ENCODE results near the gene TTYH3. TPM values are rescaled to one million over a fixed set of nuclear protein-coding genes. Genes with fewer than 3 reads are reported as not detected.
A peak's percentile ranks its signal among the peaks of the same experiment; 100 is the strongest.
"Not testable (repeated sequence)": the region's sequence is repeated elsewhere in the genome, so short reads cannot be mapped to it uniquely, and the experiment has no call there.

The TTYH3 gene, protein sequence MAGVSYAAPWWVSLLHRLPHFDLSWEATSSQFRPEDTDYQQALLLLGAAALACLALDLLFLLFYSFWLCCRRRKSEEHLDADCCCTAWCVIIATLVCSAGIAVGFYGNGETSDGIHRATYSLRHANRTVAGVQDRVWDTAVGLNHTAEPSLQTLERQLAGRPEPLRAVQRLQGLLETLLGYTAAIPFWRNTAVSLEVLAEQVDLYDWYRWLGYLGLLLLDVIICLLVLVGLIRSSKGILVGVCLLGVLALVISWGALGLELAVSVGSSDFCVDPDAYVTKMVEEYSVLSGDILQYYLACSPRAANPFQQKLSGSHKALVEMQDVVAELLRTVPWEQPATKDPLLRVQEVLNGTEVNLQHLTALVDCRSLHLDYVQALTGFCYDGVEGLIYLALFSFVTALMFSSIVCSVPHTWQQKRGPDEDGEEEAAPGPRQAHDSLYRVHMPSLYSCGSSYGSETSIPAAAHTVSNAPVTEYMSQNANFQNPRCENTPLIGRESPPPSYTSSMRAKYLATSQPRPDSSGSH
- 10.5 TPM for total RNA-seq
- long read RNA-seq, full-length matches to known transcripts: 1 of 9 reads
- long read RNA-seq, partial matches to known transcripts: 0 of 9 reads
- long read RNA-seq, other reads (novel, unspliced or antisense): 8 of 9 reads

DNA sequence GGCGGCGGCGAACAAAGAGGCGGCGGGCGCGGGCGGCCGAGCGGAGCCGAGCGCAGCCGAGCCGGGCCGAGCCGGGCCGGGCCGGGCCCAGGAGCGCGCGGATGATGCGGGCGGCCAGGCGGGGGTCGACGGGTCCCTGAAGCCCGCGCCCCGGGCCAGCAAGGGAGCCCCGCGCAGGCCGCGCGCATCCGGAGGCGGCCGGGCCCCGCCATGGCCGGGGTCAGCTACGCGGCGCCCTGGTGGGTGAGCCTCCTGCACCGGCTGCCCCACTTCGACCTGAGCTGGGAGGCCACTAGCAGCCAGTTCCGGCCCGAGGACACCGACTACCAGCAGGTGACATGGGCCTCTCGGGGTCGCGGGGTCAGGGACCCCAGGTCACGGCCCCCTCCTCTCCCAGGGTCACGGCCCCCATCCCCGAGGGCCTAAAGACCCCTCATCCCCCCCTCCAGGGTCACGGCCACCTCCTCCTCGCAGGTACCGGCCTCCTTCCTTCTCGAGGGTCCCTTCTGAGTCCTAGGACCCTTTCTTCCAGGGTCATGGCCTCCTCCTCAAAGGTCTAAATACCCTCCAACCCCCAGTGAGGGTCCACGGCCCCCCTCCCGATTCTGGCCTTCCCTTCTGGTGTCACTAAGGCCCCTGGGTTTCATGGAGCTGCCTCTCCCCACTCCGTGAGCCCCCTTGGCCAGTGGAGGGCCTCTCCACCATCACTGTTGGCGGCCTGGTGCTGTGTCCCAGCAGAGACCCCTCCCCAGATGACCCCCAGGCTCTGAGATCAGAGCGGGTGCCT, at the start of gene TTYH3:
TSS of gene TTYH3 (plus strand) at position 41 of the 787 bp plus-strand sequence. CDS start at position 211, 170 bp downstream.
- peak; percentile 3 for ATAC-seq
- intact Hi-C loops (cut with micrococcal nuclease): no loop called here
- DNase-seq: no peak

DNA sequence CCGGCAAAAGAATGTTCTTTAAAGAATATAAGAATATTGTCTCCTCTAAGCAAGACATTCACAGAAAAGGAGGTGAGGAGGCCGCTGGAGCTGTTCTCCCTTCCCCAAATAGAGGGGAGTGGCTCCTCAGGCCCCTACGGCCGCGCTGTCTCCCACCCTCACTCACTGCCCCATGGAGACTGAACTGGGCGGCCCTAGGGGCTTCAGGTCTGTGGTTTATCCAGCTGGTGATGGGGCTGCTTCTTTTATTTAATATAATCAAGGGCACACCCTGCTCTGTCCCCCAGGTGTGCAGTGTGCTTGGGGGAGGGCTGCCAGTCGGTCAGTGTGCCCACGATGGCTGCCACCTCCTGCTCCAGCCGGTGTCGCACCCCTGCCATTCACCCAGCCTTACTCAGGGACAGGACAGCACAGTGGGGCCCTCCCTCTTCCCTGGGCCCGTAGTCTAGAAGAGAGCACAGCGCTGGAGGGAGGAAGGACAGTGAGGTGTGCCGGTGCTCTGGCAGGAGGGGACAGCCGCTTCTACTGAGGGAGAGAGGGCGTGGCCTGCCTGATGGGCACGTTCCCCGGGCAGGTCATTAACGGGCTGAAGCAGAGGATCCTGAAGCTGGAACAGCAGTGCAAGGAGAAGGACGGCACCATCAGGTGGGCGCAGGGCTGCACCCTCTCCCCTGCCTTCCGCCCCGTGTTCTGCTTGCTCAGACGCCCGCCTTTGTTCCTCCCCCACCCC, 49.6 kb upstream of the TTYH3 start:
- no peak for DNase-seq

DNA sequence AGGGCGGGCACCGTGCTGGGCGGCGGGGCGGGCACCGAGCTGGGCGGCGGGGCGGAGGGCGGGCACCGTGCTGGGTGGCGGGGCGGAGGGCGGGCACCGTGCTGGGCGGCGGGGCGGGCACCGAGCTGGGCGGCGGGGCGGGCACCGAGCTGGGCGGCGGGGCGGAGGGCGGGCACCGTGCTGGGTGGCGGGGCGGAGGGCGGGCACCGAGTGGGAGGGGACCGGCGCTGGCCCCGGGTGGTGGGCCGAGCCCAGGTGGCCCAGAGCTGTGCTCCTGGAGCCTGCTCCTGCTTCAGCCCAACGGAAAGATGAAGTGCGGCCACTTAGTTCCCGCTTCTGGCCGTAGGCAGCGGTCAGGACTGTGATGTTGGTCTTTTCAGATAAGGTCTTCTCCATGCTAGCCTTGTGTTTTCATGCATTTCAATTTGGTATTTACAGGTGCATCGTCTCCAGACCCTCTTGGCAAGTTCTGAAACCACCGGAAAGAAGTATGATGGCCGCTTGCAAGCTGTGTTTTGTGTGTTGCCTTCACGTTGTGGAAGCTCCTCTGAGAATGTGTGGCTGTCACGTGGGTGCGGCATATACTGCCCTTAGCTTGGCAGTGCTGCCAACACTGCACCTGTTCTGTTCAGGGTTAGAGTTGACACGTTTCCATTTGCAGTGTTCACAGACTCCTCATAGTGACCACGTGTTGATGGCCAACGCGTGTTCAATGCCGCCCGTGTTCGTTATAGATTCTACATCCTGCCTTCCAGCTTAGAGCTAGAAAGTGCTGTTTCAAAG, 47.8 kb upstream of the TTYH3 start:
- DNase-seq: no peak
- no peak for ATAC-seq
- intact Hi-C loops (cut with micrococcal nuclease): no loop called here

More for the DNA sequence above, 49.6 kb upstream of the TTYH3 start:
- intact Hi-C loops (cut with micrococcal nuclease): no loop called here
- ATAC-seq: no peak

DNA sequence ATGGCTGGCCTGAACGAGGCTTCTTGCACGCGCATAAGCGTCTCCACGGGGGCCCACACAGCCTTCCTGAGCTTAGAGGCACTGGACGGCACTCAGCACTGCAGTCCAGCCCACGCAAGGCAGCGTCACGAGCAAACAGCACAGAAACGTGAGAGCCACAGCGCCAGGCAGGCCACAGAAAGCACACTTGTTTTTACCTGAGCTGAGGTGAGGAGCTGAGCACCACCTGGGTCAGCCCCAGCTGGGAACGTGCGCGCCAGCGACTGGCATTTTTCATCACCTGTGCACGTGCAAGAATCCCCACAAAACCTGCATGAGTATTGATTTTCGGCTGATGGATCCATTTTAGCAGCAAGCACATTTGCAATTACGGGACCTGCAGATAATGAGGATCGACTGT, 46.3 kb upstream of the TTYH3 start:
- ATAC-seq (no peak), DNase-seq (no peak)
- intact Hi-C loops (cut with micrococcal nuclease): no loop called here

DNA sequence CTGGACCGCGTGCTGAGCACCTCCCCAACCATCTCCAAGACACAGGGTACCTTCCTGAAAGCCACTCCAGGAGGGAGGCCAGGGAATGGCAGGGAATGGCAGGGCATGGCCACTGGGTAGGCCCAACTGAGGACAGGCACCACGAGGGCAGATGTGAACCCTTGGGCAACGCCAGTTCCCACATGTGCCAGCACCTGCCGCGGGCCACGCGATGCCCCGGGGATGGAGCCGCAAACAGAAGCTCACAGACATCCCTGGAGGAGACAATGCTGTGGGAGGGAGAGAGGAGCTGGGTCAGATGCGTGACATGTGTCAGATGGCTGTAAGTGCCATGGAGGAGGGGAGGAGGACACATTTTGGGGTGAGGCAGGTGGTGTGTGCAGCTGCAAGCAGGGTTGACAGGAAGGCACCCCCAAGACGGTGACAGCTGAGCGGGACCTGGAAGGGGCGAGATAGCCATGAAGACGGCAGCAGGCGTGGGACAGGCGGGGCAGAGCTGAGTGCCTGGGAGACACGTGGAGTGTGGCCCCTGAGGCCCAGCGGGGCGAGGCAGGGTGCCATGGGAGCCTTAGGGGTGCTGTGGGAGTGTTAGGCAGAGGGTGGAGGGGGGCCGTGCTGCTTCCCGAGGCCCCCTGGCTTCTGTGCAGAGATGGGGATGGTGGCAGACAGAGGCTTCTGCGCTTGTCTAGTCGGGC, 45.3 kb upstream of the TTYH3 start:
- DNase-seq (no peak), ATAC-seq (no peak)
- intact Hi-C loops (cut with micrococcal nuclease): no loop called here

DNA sequence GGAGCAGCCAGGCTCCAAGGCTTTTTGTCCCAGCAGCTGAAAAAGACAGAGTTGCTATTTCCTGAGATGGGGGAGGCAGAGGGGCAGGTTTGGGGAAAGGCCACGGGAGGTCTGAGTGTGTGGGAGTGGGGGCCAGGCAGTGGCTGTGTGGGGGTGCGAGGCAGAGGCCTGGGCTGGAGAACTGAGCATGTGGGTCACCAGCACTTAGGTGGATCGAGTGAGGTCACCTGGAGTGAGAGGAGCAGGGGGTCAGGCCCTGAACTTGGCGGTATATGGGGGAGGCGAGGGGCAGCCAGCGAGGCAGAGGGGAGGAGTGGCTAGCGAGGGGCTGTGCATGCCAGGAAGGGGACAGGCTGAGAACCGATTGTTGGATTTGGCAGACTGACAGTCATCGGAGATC, 44.7 kb upstream of the TTYH3 start:
- intact Hi-C loops (cut with micrococcal nuclease): no loop called here

DNA sequence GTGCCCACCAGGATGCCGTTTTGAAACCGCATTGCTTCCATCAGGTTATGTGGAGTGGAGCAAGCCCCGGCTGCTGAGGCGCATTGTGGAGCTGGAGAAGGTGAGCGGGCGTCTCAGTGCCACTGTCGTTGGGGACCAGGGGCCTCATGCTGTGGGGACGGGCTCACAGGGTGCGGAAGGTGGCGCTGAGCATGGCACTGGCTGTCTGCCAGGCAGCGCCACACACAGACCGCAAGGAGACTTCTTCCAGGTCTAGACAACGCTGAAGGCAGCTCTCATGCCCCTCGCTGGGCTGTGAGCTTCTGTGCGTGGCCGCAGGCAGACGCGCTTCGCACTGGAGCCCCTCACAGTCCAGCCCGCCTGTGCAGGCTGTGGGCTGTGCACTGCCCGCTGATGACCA, 44.0 kb upstream of the TTYH3 start:
- DNase-seq: no peak
- intact Hi-C loops (cut with micrococcal nuclease): no loop called here
- ATAC-seq: no peak

More for the DNA sequence above, 44.7 kb upstream of the TTYH3 start:
- no peak for DNase-seq
- no peak for ATAC-seq

DNA sequence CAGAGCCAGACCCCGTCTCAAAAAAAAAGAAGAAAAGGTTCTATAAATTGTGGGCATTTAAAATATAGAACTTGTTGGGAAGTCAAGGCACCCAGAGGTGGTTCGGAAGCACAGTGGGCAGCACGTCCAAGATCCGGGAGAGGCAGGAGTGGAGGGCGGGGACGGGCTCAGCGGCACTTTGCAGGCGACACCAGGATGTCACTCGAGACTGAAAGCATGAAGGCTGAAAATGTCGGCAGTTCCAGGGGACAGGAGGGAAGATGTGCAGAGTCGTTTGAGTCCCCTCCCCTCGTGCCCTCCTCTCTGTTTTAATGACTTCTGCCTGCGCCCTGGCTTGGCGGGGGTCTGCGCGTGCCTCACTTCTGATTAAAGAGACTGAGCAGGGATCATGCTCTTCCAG, 42.4 kb upstream of the TTYH3 start:
- intact Hi-C loops (cut with micrococcal nuclease): no loop called here
- DNase-seq (no peak), ATAC-seq (no peak)

DNA sequence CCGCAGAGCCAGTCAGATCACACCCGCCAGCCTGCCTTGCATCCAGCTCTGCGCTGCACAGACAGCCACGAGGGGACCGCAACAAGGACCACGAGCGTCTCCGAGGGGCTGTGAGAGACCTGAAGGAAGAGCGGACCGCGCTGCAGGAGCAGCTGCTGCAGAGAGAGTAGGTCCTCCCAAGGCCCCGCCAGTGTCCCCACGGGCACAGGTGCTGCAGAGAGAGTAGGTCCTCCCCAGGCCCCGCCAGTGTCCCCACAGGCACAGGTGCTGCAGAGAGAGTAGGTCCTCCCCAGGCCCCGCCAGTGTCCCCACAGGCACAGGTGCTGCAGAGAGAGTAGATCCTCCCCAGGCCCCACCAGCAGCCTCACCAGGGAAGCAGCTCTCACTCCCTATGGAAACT, 41.8 kb upstream of the TTYH3 start:
- DNase-seq; ATAC-seq; intact Hi-C loops (cut with micrococcal nuclease): not testable (repeated sequence)

DNA sequence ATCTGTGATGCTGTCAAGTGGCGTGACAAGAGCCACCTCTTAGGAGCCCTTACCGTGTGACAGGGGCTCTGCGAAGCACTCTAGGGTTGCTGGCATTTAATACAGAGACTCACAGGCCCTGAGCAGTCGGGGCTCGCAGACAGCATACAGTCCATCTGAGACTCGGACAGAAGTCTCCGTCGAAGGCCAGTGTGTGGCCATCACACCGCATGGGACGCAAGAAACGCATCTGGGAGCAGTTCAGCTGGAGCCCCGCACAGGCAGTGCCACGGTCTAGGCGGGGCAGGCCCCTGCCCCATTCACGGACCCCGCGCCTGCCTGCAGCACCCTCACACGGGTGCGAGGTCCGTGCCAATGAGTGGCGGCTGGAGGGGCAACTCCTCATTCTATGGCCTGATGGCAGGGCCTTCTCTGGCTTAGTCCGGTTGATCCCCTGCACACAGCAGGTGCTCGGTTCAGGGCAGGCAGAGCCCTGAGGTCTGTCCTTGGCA, 39.4 kb upstream of the TTYH3 start:
- intact Hi-C loops (cut with micrococcal nuclease): no loop called here
- DNase-seq: no peak
- no peak for ATAC-seq

DNA sequence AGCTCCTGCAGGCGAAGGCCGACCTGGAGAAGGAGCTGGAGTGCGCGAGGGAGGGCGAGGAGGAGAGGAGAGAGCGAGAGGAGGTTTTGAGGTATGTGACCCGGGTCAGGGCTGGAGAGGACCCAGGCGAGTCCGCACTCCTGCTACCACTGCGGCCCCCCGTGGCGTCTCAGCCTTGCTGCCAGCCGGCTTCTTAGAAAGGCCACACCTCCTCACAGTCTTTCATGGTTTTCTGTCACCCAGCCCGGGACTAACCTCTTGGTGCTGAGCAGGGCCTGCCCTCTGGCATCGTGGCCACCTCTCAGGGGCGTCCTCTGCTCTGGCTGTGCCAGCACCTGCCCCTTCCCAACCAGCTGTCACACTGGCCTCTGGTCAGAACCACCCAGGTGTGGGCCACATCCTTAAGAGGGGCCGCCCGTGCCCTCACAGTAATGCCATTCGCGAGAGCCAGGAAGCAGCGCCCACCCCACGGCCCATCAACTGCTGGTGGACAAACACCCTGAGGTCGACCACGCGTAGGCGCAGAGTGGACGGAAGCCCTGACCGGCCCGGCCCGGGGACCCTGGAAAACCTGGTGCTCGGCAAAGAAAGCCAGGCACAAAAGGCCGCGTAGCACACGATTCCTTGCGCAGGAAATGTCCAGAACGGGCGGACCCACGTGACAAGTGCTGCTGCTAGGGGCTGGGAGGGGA, 38.6 kb upstream of the TTYH3 start:
- DNase-seq: no peak
- intact Hi-C loops (cut with micrococcal nuclease): no loop called here
- no peak for ATAC-seq

DNA sequence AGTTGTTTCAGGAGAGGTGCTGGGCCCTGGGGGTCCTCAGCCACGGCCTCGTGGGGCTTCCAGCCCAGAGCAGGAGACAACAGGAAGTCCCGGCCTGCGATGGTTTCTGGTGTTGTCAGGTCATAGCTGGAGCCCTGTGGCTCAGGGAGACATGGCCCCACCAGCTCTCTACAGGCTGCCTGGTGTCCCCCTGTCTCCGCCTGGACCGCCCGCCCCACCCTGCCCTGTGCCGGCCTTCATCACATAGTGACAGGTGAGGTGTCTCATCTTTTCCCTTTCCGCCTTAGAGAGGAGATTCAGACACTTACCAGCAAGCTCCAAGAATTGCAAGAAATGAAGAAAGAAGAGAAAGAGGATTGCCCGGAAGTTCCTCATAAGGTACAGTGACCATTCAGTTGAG, 37.2 kb upstream of the TTYH3 start:
- DNase-seq (no peak), ATAC-seq (no peak)
- intact Hi-C loops (cut with micrococcal nuclease): no loop called here

DNA sequence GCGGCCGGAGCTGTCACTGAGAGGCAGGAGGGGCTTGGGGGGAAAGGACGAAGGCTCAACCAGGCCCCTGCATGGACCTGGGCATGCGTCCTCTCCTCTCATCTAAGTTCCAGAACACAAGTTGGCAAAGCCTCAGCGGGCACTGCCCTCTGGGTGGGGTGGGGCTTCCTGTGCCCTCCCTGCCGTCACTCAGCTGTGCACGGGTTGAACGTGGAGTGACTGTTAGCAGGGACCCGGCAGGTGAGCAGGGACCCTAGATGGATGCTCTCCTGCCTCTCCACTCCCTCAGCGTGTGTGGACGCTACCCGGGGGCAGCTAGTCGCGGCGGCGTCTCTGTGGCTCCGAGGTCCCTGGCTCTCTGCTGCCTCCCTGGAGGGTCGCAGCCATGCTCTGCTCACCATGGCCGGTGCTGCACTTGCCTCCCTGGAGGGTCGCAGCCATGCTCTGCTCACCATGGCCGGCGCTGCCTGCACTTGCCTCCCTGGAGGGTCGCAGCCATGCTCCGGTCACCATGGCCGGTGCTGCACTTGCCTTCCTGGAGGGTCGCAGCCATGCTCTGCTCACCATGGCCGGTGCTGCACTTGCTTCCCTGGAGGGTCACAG, 36.4 kb upstream of the TTYH3 start:
- intact Hi-C loops (cut with micrococcal nuclease): no loop called here
- ATAC-seq: no peak

DNA sequence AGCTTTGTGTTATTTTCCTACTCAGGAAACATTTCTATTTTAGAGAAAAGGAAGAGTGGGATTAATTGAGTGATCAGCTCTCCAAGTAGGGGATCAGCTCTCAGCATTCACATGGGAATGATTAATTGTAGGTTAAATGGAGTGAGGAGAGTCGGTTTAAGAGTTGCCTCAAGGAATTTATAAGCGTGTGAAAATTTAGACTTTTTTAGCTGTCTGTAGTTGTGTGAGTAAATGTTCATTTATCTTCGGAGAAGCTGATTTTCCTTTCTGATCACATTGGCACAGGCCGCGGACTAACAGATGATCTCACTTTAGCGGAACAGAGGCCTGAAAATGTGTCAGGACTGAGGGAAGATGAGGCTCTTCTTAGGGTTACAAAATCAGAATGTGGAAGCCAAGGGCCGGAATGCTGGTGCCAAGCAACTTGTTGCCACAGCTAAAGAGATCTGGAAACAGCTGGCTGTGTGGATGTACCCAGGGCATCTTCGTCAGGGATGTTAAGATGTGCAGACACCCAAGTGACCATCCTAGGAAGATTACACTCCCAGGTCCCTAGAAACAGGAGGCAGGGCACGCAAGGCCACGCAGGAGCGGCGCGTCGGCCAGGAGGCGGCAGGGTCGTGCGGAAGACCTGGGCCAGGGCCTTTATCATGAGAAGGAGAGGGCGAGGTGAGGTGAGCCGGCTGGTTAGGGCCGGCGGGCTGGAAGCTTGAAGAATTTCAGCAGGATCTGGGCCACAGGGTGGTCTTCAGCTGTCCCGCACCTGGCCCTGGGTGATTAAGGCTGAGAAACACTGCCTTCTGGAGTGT, 35.1 kb upstream of the TTYH3 start:
- no peak for ATAC-seq
- no peak for DNase-seq
- intact Hi-C loops (cut with micrococcal nuclease): no loop called here

More for the DNA sequence above, 36.4 kb upstream of the TTYH3 start:
- no peak for DNase-seq

DNA sequence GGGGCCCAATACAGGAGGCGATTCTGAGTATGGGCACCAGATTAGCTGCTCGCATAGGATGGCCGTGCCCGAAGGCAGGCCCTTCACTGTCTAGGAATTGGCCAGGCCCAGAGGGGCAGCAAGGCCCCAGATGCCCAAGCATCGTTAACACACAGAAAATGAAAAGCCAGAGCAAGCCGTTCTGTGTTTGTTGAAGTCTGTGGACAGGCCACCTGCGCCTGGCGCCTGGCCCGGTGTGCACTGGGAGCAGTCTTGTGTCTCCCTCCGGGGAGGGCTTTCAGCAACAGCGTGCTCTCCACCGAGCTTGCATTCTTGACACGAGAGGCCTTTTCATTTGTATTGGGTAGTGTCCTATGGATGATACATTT, 34.5 kb upstream of the TTYH3 start:
- intact Hi-C loops (cut with micrococcal nuclease): no loop called here
- DNase-seq (no peak), ATAC-seq (no peak)

DNA sequence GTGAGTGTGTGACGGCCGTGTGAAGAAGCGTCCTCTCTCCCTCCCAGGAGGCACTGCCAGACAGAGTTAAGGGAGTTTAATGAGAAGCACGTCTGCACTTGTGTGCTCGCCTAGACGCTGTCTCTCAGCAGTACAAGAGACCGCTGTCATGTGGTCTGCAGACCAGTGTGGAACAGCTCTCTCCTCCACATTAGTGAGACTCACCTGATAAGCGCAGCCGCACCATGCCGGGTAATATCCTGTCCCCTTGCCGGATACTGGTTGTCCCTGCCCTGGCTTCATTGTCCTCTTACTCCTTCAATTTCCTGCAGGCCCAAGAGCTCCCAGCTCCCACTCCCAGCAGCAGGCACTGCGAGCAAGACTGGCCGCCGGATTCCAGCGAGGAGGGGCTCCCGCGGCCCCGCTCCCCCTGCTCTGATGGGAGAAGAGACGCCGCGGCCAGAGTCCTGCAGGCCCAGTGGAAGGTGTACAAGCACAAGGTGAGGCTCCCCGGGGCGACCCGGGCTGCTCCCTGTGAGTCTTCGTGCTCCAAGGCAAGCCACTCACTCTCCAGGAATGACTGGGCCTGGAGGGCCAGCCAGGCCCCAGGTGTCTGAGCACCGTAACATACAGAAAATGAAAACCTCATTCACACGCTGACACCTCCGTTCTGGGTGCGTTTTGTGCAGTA, 33.5 kb upstream of the TTYH3 start:
- ATAC-seq: peak; percentile 18
- intact Hi-C loops (cut with micrococcal nuclease): no loop called here
- DNase-seq: no peak
